HG03025 (cell line): ENCODE results near the gene MEIOSIN.
"Not testable (repeated sequence)": the region's sequence is repeated elsewhere in the genome, so short reads cannot be mapped to it uniquely, and the experiment has no call there.

Source experiments
- ATAC-seq: cut with Tn5 transposase; IDR thresholded peaks from one replicate; pipeline ENCODE4 v1.9.1; 2021; ENCODE audit warnings: mild to moderate bottlenecking, moderate library complexity; ENCODE audit not compliant: unreplicated experiment, low FRiP score

MEIOSIN gene

GRCh38 chr19:45717131-45717982 is 15.9 kb upstream of the MEIOSIN start:
- ATAC-seq = peak; percentile 87

- no peak for ATAC-seq
These were observed 15.1 kb upstream of the MEIOSIN start for GRCh38 chr19:45717983-45718650.

GRCh38 chr19:45720065-45720464 is 13.2 kb upstream of the MEIOSIN start:
- not testable (repeated sequence) for ATAC-seq

GRCh38 chr19:45728683-45729082 is 4.6 kb upstream of the MEIOSIN start:
- not testable (repeated sequence) for ATAC-seq

GRCh38 chr19:45729800-45730290 is 3.4 kb upstream of the MEIOSIN start:
- no peak for ATAC-seq

GRCh38 chr19:45730368-45731288 is 2.6 kb upstream of the MEIOSIN start, which contains the start of gene FBXO46:
Gene FBXO46, minus strand, starts transcription at chr19:45730896. Its CDS starts 17,401 bp downstream, at chr19:45713495.
- ATAC-seq = peak; percentile 67

GRCh38 chr19:45739498-45740439 is 6.5 kb downstream of the MEIOSIN start:
- ATAC-seq = no peak

- no peak for ATAC-seq
These were observed 9.7 kb downstream of the MEIOSIN start for GRCh38 chr19:45742969-45743368.

GRCh38 chr19:45745606-45746005 is 12.4 kb downstream of the MEIOSIN start:
- ATAC-seq = no peak

GRCh38 chr19:45746866-45747265 is 13.6 kb downstream of the MEIOSIN start:
- ATAC-seq = no peak

- no peak for ATAC-seq
These were observed 14.3 kb downstream of the MEIOSIN start for GRCh38 chr19:45747513-45747912.

- not testable (repeated sequence) for ATAC-seq
These were observed 18.2 kb downstream of the MEIOSIN start for GRCh38 chr19:45751483-45751882.

GRCh38 chr19:45752639-45753038 is 19.4 kb downstream of the MEIOSIN start:
- ATAC-seq = no peak

GRCh38 chr19:45753548-45753947 is 20.3 kb downstream of the MEIOSIN start:
- no peak for ATAC-seq

GRCh38 chr19:45754323-45754722 is 21.1 kb downstream of the MEIOSIN start:
- no peak for ATAC-seq

GRCh38 chr19:45757695-45758094 is 24.5 kb downstream of the MEIOSIN start:
- no peak for ATAC-seq

GRCh38 chr19:45758921-45759320 is 25.7 kb downstream of the MEIOSIN start:
- no peak for ATAC-seq

- no peak for ATAC-seq
These were observed 28.5 kb downstream of the MEIOSIN start for GRCh38 chr19:45761714-45762113.

GRCh38 chr19:45762870-45763631 is 29.8 kb downstream of the MEIOSIN start:
- ATAC-seq = no peak
